A172 (cell line): ENCODE data around the gene ERMARD. TPM values are rescaled to one million over a fixed set of nuclear protein-coding genes. Genes with fewer than 3 reads are reported as not detected.
"Not testable (repeated sequence)": the region's sequence is repeated elsewhere in the genome, so short reads cannot be mapped to it uniquely, and the experiment has no call there.

ENCODE experiments used
- DNase-seq: peaks from one replicate; pipeline ENCODE4 v3.0.0-alpha.2; 2015; ENCODE audit warnings: low spot score
- total RNA-seq: library from RNA; depleted of rRNA; stranded (reverse); fragments of >200 nt; shearing (Covaris generic); gene quantifications from 2 replicates; pipeline ENCODE4 v1.2.3, GENCODE V29; 2014

The ERMARD gene
- total RNA-seq, 1 experiment from 2014 or later = 16.6 TPM

- no peak for DNase-seq
Observed at GRCh38 chr6:169738204-169738975, 13.0 kb upstream of the ERMARD start.

- no peak for DNase-seq
Observed at GRCh38 chr6:169738976-169739529, 12.4 kb upstream of the ERMARD start.

- DNase-seq = no peak
Observed at GRCh38 chr6:169741344-169741743, 10.1 kb upstream of the ERMARD start.

- DNase-seq = no peak
Observed at GRCh38 chr6:169745405-169745804, 6.0 kb upstream of the ERMARD start.

- DNase-seq = no peak
Observed at GRCh38 chr6:169746556-169746955, 4.9 kb upstream of the ERMARD start.

- peak; percentile 8 for DNase-seq
Observed at GRCh38 chr6:169752074-169752623, 727 bp downstream of the ERMARD start.

GRCh38 chr6:169755162-169755561, 3.7 kb downstream of the ERMARD start:
- no peak for DNase-seq

GRCh38 chr6:169763308-169763707, 11.9 kb downstream of the ERMARD start:
- no peak for DNase-seq

- no peak for DNase-seq
Observed at GRCh38 chr6:169763881-169764280, 12.5 kb downstream of the ERMARD start.

- not testable (repeated sequence) for DNase-seq
Observed at GRCh38 chr6:169765789-169766188, 14.4 kb downstream of the ERMARD start.

- DNase-seq = no peak
Observed at GRCh38 chr6:169766232-169766631, 14.8 kb downstream of the ERMARD start.

- no peak for DNase-seq
Observed at GRCh38 chr6:169766921-169767736, 15.7 kb downstream of the ERMARD start.

- no peak for DNase-seq
Observed at GRCh38 chr6:169774347-169774746, 22.9 kb downstream of the ERMARD start.

- no peak for DNase-seq
Observed at GRCh38 chr6:169775321-169775720, 23.9 kb downstream of the ERMARD start.

GRCh38 chr6:169776379-169776778, 25.0 kb downstream of the ERMARD start:
- no peak for DNase-seq

GRCh38 chr6:169777896-169778295, 26.5 kb downstream of the ERMARD start:
- DNase-seq = no peak

GRCh38 chr6:169778646-169779045, 27.2 kb downstream of the ERMARD start:
- DNase-seq = no peak

GRCh38 chr6:169779092-169779815, 27.8 kb downstream of the ERMARD start:
- no peak for DNase-seq

GRCh38 chr6:169779896-169780295, 28.5 kb downstream of the ERMARD start:
- no peak for DNase-seq

- DNase-seq = no peak
Observed at GRCh38 chr6:169780571-169781091, 29.2 kb downstream of the ERMARD start.

- no peak for DNase-seq
Observed at GRCh38 chr6:169782966-169783365, 31.5 kb downstream of the ERMARD start.
